HCT116 (cell line): ENCODE results near the gene TCEAL9. TPM values are rescaled to one million over a fixed set of nuclear protein-coding genes. Genes with fewer than 3 reads are reported as not detected.

Experiments
- ATAC-seq: fragments of 200-7000 bp; cut with Tn5 transposase; 2 replicates; pipeline ENCODE4 v1.9.1; 2020; ENCODE audit warnings: mild to moderate bottlenecking, moderate library complexity
- BruUV-seq: library from RNA; stranded (reverse); fragments of 400-500 nt; replicated peaks from 2 replicates; lab custom pipeline; 2021; lab: Mats Ljungman, UMichigan
- CTCF ChIA-PET: fragments of 300-600 bp; sonication (Branson Sonifier 250); formaldehyde crosslinking; loops from one replicate; lab custom pipeline; 2021; ENCODE audit warnings: antibody characterized with exemption; lab: Charles Lee
- POLR2A ChIA-PET: fragments of 300-600, 350-600 bp; sonication (Branson Sonifier 250); formaldehyde crosslinking; loops from one replicate; lab custom pipeline; 2021; ENCODE audit warnings: antibody characterized with exemption; lab: Charles Lee
- RAD21 ChIA-PET, 2 experiments: fragments of 300-600 bp; sonication (Branson Sonifier 250); formaldehyde crosslinking; loops; one replicate each; lab custom pipeline; 2023; ENCODE audit warnings: low total read pairs in 2 of 2; ENCODE audit not compliant: uncharacterized antibody in 2 of 2, unreplicated experiment in 2 of 2, low non-redundant PET in 1 of 2; lab: Charles Lee
- DNase-seq: peaks from one replicate; pipeline ENCODE4 v3.0.0-alpha.2; 2010; ENCODE audit warnings: low read depth, low spot score
- H2AFZ ChIP-seq: fragments of 200-600 bp; shearing (Covaris generic), sonication (generic); 2 replicates; pipeline ENCODE4 v1.6.1; 2017; ENCODE audit warnings: low read depth, mixed run types, mixed read lengths, antibody characterized with exemption, low read length; ENCODE audit not compliant: poor library complexity, severe bottlenecking
- H3K27ac ChIP-seq: 2 replicates; pipeline ENCODE4 v1.5.1; 2012; ENCODE audit warnings: low read depth, low read length
- H3K27me3 ChIP-seq: fragments of 200-600 bp; sonication (generic); 2 replicates; pipeline ENCODE4 v1.6.1; 2016; ENCODE audit warnings: mixed run types, low read length, mixed read lengths; ENCODE audit not compliant: insufficient read depth
- H3K36me3 ChIP-seq, 2 experiments: fragments of 200-500 bp in 1 of 2; fragments of 200-600 bp in 1 of 2; sonication (Bioruptor generic) in 1 of 2; sonication (generic) in 1 of 2; 2 replicates each; pipeline versions ENCODE4 v1.5.1 to v1.6.1; 2014 to 2016; ENCODE audit warnings: low read length in 2 of 2, inconsistent platforms in 1 of 2, mixed read lengths in 1 of 2, mixed run types in 1 of 2; ENCODE audit not compliant: insufficient read depth in 2 of 2, control insufficient read depth in 1 of 2
- H3K4me1 ChIP-seq, 2 experiments: fragments of 200-600 bp in 1 of 2; sonication (generic) in 1 of 2; 2 replicates each; pipeline versions ENCODE4 v1.5.1 to v1.6.1; 2012 to 2017; ENCODE audit warnings: low read length in 2 of 2, inconsistent platforms in 1 of 2, mild to moderate bottlenecking in 1 of 2, mixed read lengths in 1 of 2, mixed run types in 1 of 2, moderate library complexity in 1 of 2; ENCODE audit not compliant: insufficient read depth in 2 of 2, control insufficient read depth in 1 of 2
- H3K4me2 ChIP-seq: fragments of 200-600 bp; sonication (generic); 2 replicates; pipeline ENCODE4 v1.6.1; 2017; ENCODE audit warnings: mixed run types, low read length, mixed read lengths
- H3K4me3 ChIP-seq, 2 experiments: fragments of 200-600 bp in 1 of 2; sonication (generic) in 1 of 2; replicated peaks in 1 of 2; 2 replicates each; pipeline ENCODE4 v1.5.1; 2011 to 2016; ENCODE audit warnings: low read length in 2 of 2, control low read depth in 1 of 2, low read depth in 1 of 2, mild to moderate bottlenecking in 1 of 2, mixed read lengths in 1 of 2, mixed run types in 1 of 2
- H3K79me2 ChIP-seq: fragments of 200-600 bp; sonication (generic); 2 replicates; pipeline ENCODE4 v1.6.1; 2017; ENCODE audit warnings: mild to moderate bottlenecking, mixed run types, low read length, moderate library complexity, mixed read lengths; ENCODE audit not compliant: insufficient read depth
- H3K9ac ChIP-seq: fragments of 200-600 bp; sonication (generic); 2 replicates; pipeline ENCODE4 v1.6.1; 2016; ENCODE audit warnings: low read length, mixed read lengths
- H3K9me2 ChIP-seq: fragments of 200-600 bp; sonication (generic), shearing (Covaris generic); 2 replicates; pipeline ENCODE4 v1.6.1; 2017; ENCODE audit warnings: mixed run types, mild to moderate bottlenecking, moderate library complexity; ENCODE audit not compliant: insufficient read depth
- H3K9me3 ChIP-seq, 2 experiments: fragments of 200-500 bp in 1 of 2; fragments of 200-600 bp in 1 of 2; sonication (Bioruptor generic) in 1 of 2; sonication (generic) in 1 of 2; 2 replicates each; pipeline ENCODE4 v1.6.1; 2014 to 2017; ENCODE audit warnings: low read length in 2 of 2, mixed read lengths in 2 of 2, inconsistent platforms in 1 of 2, low read depth in 1 of 2, mild to moderate bottlenecking in 1 of 2, mixed run types in 1 of 2, moderate library complexity in 1 of 2; ENCODE audit not compliant: control insufficient read depth in 1 of 2, insufficient read depth in 1 of 2
- H4K20me1 ChIP-seq: fragments of 200-600 bp; sonication (generic), shearing (Covaris generic); 2 replicates; pipeline ENCODE4 v1.6.1; 2017; ENCODE audit warnings: mixed run types, mild to moderate bottlenecking, moderate library complexity; ENCODE audit not compliant: insufficient read depth
- ATF3 ChIP-seq: IDR thresholded peaks from 2 replicates; pipeline ENCODE4 v1.6.1; 2012
- CBX3 ChIP-seq: IDR thresholded peaks from 2 replicates; pipeline ENCODE4 v1.6.1; 2012; ENCODE audit warnings: low read depth
- CEBPB ChIP-seq: IDR thresholded peaks from 2 replicates; pipeline ENCODE4 v1.6.1; 2012; ENCODE audit warnings: low read depth
- CTCF ChIP-seq, 3 experiments: fragments of 200-600 bp in 1 of 3; sonication (generic) in 1 of 3; IDR thresholded peaks in 2 of 3; conservative IDR thresholded peaks in 1 of 3; 2 replicates each; pipeline ENCODE4 v1.5.1; 2012 to 2017; ENCODE audit warnings: low read depth in 2 of 3, low read length in 2 of 3, antibody characterized with exemption in 1 of 3, borderline replicate concordance in 1 of 3, control low read depth in 1 of 3, mild to moderate bottlenecking in 1 of 3, mixed read lengths in 1 of 3, mixed run types in 1 of 3, moderate library complexity in 1 of 3; ENCODE audit not compliant: insufficient read depth in 1 of 3
- EGR1 ChIP-seq: IDR thresholded peaks from 2 replicates; pipeline ENCODE4 v1.6.1; 2012; ENCODE audit warnings: low read depth
- ELF1 ChIP-seq: IDR thresholded peaks from 2 replicates; pipeline ENCODE4 v1.6.1; 2012; ENCODE audit warnings: low read depth, borderline replicate concordance
- EZH2 ChIP-seq: fragments of 200-600 bp; sonication (generic); IDR thresholded peaks from 2 replicates; pipeline ENCODE4 v1.6.1; 2017; ENCODE audit warnings: antibody characterized with exemption, mixed run types
- EZH2phosphoT487 ChIP-seq: fragments of 200-600 bp; IDR thresholded peaks from 2 replicates; pipeline ENCODE4 v1.6.1; 2018; ENCODE audit warnings: antibody characterized with exemption, borderline replicate concordance
- JUND ChIP-seq: IDR thresholded peaks from 2 replicates; pipeline ENCODE4 v1.6.1; 2012
- MAX ChIP-seq: IDR thresholded peaks from 2 replicates; pipeline ENCODE4 v1.6.1; 2012
- POLR2A ChIP-seq: IDR thresholded peaks from 2 replicates; pipeline ENCODE4 v1.7.0; 2011; ENCODE audit warnings: borderline replicate concordance; ENCODE audit not compliant: insufficient read depth, insufficient read length; ENCODE audit errors: extremely low read depth
- POLR2AphosphoS5 ChIP-seq: IDR thresholded peaks from 2 replicates; pipeline ENCODE4 v1.6.1; 2011; ENCODE audit warnings: mild to moderate bottlenecking, low read depth, low read length, moderate library complexity
- RAD21 ChIP-seq: IDR thresholded peaks from 2 replicates; pipeline ENCODE4 v1.6.1; 2012; ENCODE audit warnings: low read depth, mild to moderate bottlenecking
- REST ChIP-seq: IDR thresholded peaks from 2 replicates; pipeline ENCODE4 v1.6.1; 2012; ENCODE audit warnings: low read depth
- SIN3A ChIP-seq: IDR thresholded peaks from 2 replicates; pipeline ENCODE4 v1.6.1; 2012; ENCODE audit warnings: low read depth
- SP1 ChIP-seq: IDR thresholded peaks from 2 replicates; pipeline ENCODE4 v1.6.1; 2012; ENCODE audit warnings: low read depth
- TCF7L2 ChIP-seq: IDR thresholded peaks from 2 replicates; pipeline ENCODE4 v1.7.0; 2011; ENCODE audit warnings: borderline replicate concordance, inconsistent platforms; ENCODE audit not compliant: insufficient read depth, insufficient read length; ENCODE audit errors: extremely low read depth
- YY1 ChIP-seq: IDR thresholded peaks from 2 replicates; pipeline ENCODE4 v1.6.1; 2011; ENCODE audit warnings: low read length, low read depth, moderate library complexity, mild to moderate bottlenecking; ENCODE audit not compliant: insufficient replicate concordance; ENCODE audit errors: extremely low read depth
- ZBTB33 ChIP-seq: IDR thresholded peaks from 2 replicates; pipeline ENCODE4 v1.6.1; 2011; ENCODE audit warnings: mild to moderate bottlenecking, low read length, moderate library complexity; ENCODE audit not compliant: insufficient replicate concordance; ENCODE audit errors: extremely low read depth
- ZFX ChIP-seq: fragments of 450-650 bp; IDR thresholded peaks from 2 replicates; pipeline ENCODE4 v1.6.1; 2017
- intact Hi-C: fragments of 100-400 bp; cut with micrococcal nuclease; formaldehyde crosslinking; loops from 2 replicates; pipeline ENCODE4 v1.10.0; 2022
- total RNA-seq: library from RNA; stranded (reverse); gene quantifications from one replicate; pipeline ENCODE4 v1.2.1, GENCODE V29; 2021; ENCODE audit not compliant: unreplicated experiment

The TCEAL9 gene
- total RNA-seq, 1 experiment from 2014 or later: 28.8 TPM

- POLR2A ChIA-PET: no interaction called here
- no TSS peak for BruUV-seq
- DNase-seq: no peak
- no peak for ATAC-seq
- Histone ChIP-seq H3K79me2 (no peaks in the 10 kb centered on the region), H3K4me2 (no peak overlapping the region), H3K4me3 (no peak overlapping the region), H4K20me1 (no peaks in the 10 kb centered on the region), H3K36me3 (no peaks in the 10 kb centered on the region), H3K27me3 (no peaks in the 10 kb centered on the region), H3K27ac (no peak overlapping the region), H3K9me2 (no peaks in the 10 kb centered on the region), H2AFZ (no peak overlapping the region), H3K9me3 (no peaks in the 10 kb centered on the region), H3K9ac (no peak overlapping the region), H3K4me1 (no peaks in the 10 kb centered on the region)
- RAD21 ChIA-PET: no interaction called here
- TF ChIP-seq POLR2A: no peak
- no peak for TF ChIP-seq YY1
- no peak for TF ChIP-seq EGR1
- no peak for TF ChIP-seq MAX
- no peak for TF ChIP-seq RAD21
- TF ChIP-seq ELF1: no peak
- TF ChIP-seq ZBTB33: no peak
- TF ChIP-seq REST: no peak
- no peak for TF ChIP-seq CTCF (IDR thresholded peaks at IDR 0.05 in 2 of 3, conservative IDR thresholded peaks at IDR 0.05 in 1 of 3; ENCODE audit: borderline replicate concordance in 1 of 3, insufficient read depth in 1 of 3, low read depth in 2 of 3, low read length in 2 of 3)
- TF ChIP-seq POLR2AphosphoS5: no peak
- TF ChIP-seq EZH2: no peak
- TF ChIP-seq EZH2phosphoT487: no peak
- no peak for TF ChIP-seq CBX3
- TF ChIP-seq CEBPB: no peak
- no peak for TF ChIP-seq ATF3
- no peak for TF ChIP-seq TCF7L2
- TF ChIP-seq JUND: no peak
- TF ChIP-seq SIN3A: no peak
- no peak for TF ChIP-seq SP1
- no peak for TF ChIP-seq ZFX
- intact Hi-C loops: no loop called here
- CTCF ChIA-PET: interaction anchor here (1.0 kb wide), 1 partner anchor 116 kb away, joined by 3 read pairs; no protein-coding TSS in a partner anchor
Observed at GRCh38 chrX:103347682-103348397, 8.5 kb upstream of the TCEAL9 start.
